ENCODE measurements around the gene ETV1. TPM values are rescaled to one million over a fixed set of nuclear protein-coding genes. Genes with fewer than 3 reads are reported as not detected.

The ETV1 gene
- total and polyA plus RNA-seq, 4 experiments from 2014 or later = 0.47 TPM; not detected in 3

- H3K9me3 Mint-ChIP-seq = no peaks in the 10 kb centered on the region
- H3K27ac Mint-ChIP-seq = no peak overlapping the region
- Histone ChIP-seq H3K9me3 (ENCODE audit: control insufficient read depth in 1 of 2, low read length in 2 of 2) (no peaks in the 10 kb centered on the region), H3K4me1 (ENCODE audit: insufficient read depth, low read length) (no peaks in the 10 kb centered on the region), H3K36me3 (ENCODE audit: insufficient read depth, low read length) (no peaks in the 10 kb centered on the region), H3K4me3 (ENCODE audit: low read length in 2 of 2) (no peak overlapping the region), H3K27me3 (ENCODE audit: insufficient read depth, low read length) (no peaks in the 10 kb centered on the region), H3K27ac (ENCODE audit: low read depth, low read length) (no peak overlapping the region)
- H3K36me3 Mint-ChIP-seq = no peaks in the 10 kb centered on the region
- POLR2A ChIA-PET (ENCODE audit: partially characterized antibody) = no interaction called here
- intact Hi-C loops (cut with micrococcal nuclease) = no loop called here
- peaks cover 11 to 24% (median 16%) of the 10 kb centered on the region in 4 donors for H3K4me1 Mint-ChIP-seq
- H3K27me3 Mint-ChIP-seq = peaks cover 0 to 1% of the 10 kb centered on the region in 2 donors
- DNase-seq = no peak
- CTCF ChIA-PET (ENCODE audit: partially characterized antibody) = no interaction called here
- no peak overlapping the region for H3K4me3 Mint-ChIP-seq
These were observed 87.9 kb downstream of the ETV1 start for GRCh38 chr7:13901577-13901976.

- DNase-seq = no peak
These were observed 90.4 kb downstream of the ETV1 start for GRCh38 chr7:13898957-13899670.

GRCh38 chr7:13897819-13898218, 91.6 kb downstream of the ETV1 start:
- Mint-ChIP-seq H3K27ac (no peak overlapping the region), H3K36me3 (no peaks in the 10 kb centered on the region), H3K27me3 (peaks cover 0 to 1% of the 10 kb centered on the region in 2 donors), H3K9me3 (peaks cover 0 to 4% (median 0%) of the 10 kb centered on the region in 8 donors), H3K4me3 (no peak overlapping the region), H3K4me1 (peaks cover 3 to 6% (median 4%) of the 10 kb centered on the region in 4 donors)
- Histone ChIP-seq H3K4me1 (ENCODE audit: insufficient read depth, low read length) (no peaks in the 10 kb centered on the region), H3K36me3 (ENCODE audit: insufficient read depth, low read length) (no peaks in the 10 kb centered on the region), H3K4me3 (ENCODE audit: low read length in 2 of 2) (no peak overlapping the region), H3K9me3 (ENCODE audit: control insufficient read depth in 1 of 2, low read length in 2 of 2) (no peaks in the 10 kb centered on the region), H3K27ac (ENCODE audit: low read depth, low read length) (no peak overlapping the region), H3K27me3 (ENCODE audit: insufficient read depth, low read length) (no peaks in the 10 kb centered on the region)
- ChIA-PET CTCF (ENCODE audit: partially characterized antibody) (no interaction called here), POLR2A (ENCODE audit: partially characterized antibody) (no interaction called here)
- DNase-seq = no peak
- intact Hi-C loops (cut with micrococcal nuclease) = no loop called here

More at GRCh38 chr7:13898957-13899670, 90.4 kb downstream of the ETV1 start:
- Mint-ChIP-seq H3K4me1 (peaks cover 4 to 5% (median 5%) of the 10 kb centered on the region in 4 donors), H3K4me3 (no peak overlapping the region), H3K36me3 (no peaks in the 10 kb centered on the region), H3K9me3 (peaks cover 0 to 4% (median 0%) of the 10 kb centered on the region in 8 donors), H3K27me3 (peaks cover 0 to 1% of the 10 kb centered on the region in 2 donors), H3K27ac (no peak overlapping the region)
- no peaks in the 10 kb centered on the region for H3K4me1 ChIP-seq (ENCODE audit: insufficient read depth, low read length)
- no peak overlapping the region for H3K27ac ChIP-seq (ENCODE audit: low read depth, low read length)
- no peak overlapping the region for H3K4me3 ChIP-seq (ENCODE audit: low read length in 2 of 2)
- intact Hi-C loops (cut with micrococcal nuclease) = no loop called here
- H3K9me3 ChIP-seq (ENCODE audit: control insufficient read depth in 1 of 2, low read length in 2 of 2) = no peaks in the 10 kb centered on the region
- POLR2A ChIA-PET (ENCODE audit: partially characterized antibody) = interaction anchor here (0.5 to 1.2 kb wide), 2 partner anchors 10 to 198 kb away, joined by 3 read pairs; no protein-coding TSS in a partner anchor
- no peaks in the 10 kb centered on the region for H3K36me3 ChIP-seq (ENCODE audit: insufficient read depth, low read length)
- H3K27me3 ChIP-seq (ENCODE audit: insufficient read depth, low read length) = no peaks in the 10 kb centered on the region
- CTCF ChIA-PET (ENCODE audit: partially characterized antibody) = interaction anchor here (1.0 kb wide), 1 partner anchor 10 kb away, joined by 4 read pairs; no protein-coding TSS in a partner anchor

- Mint-ChIP-seq H3K27ac (no peak overlapping the region), H3K36me3 (no peaks in the 10 kb centered on the region), H3K4me1 (peaks cover 3 to 6% (median 4%) of the 10 kb centered on the region in 4 donors), H3K4me3 (no peak overlapping the region), H3K9me3 (peaks cover 0 to 4% (median 0%) of the 10 kb centered on the region in 8 donors), H3K27me3 (peaks cover 0 to 1% of the 10 kb centered on the region in 2 donors)
- Histone ChIP-seq H3K4me1 (ENCODE audit: insufficient read depth, low read length) (no peaks in the 10 kb centered on the region), H3K27me3 (ENCODE audit: insufficient read depth, low read length) (no peaks in the 10 kb centered on the region), H3K4me3 (ENCODE audit: low read length in 2 of 2) (no peak overlapping the region), H3K36me3 (ENCODE audit: insufficient read depth, low read length) (no peaks in the 10 kb centered on the region), H3K27ac (ENCODE audit: low read depth, low read length) (no peak overlapping the region), H3K9me3 (ENCODE audit: control insufficient read depth in 1 of 2, low read length in 2 of 2) (no peaks in the 10 kb centered on the region)
- ChIA-PET CTCF (ENCODE audit: partially characterized antibody) (no interaction called here), POLR2A (ENCODE audit: partially characterized antibody) (no interaction called here)
- DNase-seq = no peak
- intact Hi-C loops (cut with micrococcal nuclease) = no loop called here
These were observed 94.5 kb downstream of the ETV1 start for GRCh38 chr7:13894954-13895353.

- ChIA-PET CTCF (ENCODE audit: partially characterized antibody) (no interaction called here), POLR2A (ENCODE audit: partially characterized antibody) (no interaction called here)
- Mint-ChIP-seq H3K4me1 (peaks cover 3 to 6% (median 4%) of the 10 kb centered on the region in 4 donors), H3K36me3 (no peaks in the 10 kb centered on the region), H3K9me3 (peaks cover 0 to 4% (median 0%) of the 10 kb centered on the region in 8 donors), H3K27me3 (peaks cover 0 to 1% of the 10 kb centered on the region in 2 donors), H3K27ac (no peak overlapping the region), H3K4me3 (no peak overlapping the region)
- H3K4me3 ChIP-seq (ENCODE audit: low read length in 2 of 2) = no peak overlapping the region
- no peaks in the 10 kb centered on the region for H3K27me3 ChIP-seq (ENCODE audit: insufficient read depth, low read length)
- intact Hi-C loops (cut with micrococcal nuclease) = no loop called here
- H3K27ac ChIP-seq (ENCODE audit: low read depth, low read length) = no peak overlapping the region
- no peaks in the 10 kb centered on the region for H3K9me3 ChIP-seq (ENCODE audit: control insufficient read depth in 1 of 2, low read length in 2 of 2)
- no peaks in the 10 kb centered on the region for H3K4me1 ChIP-seq (ENCODE audit: insufficient read depth, low read length)
- no peak for DNase-seq
- no peaks in the 10 kb centered on the region for H3K36me3 ChIP-seq (ENCODE audit: insufficient read depth, low read length)
These were observed 95.1 kb downstream of the ETV1 start for GRCh38 chr7:13894377-13894776.

- Histone ChIP-seq H3K27ac (ENCODE audit: low read depth, low read length) (no peak overlapping the region), H3K9me3 (ENCODE audit: control insufficient read depth in 1 of 2, low read length in 2 of 2) (no peaks in the 10 kb centered on the region), H3K4me1 (ENCODE audit: insufficient read depth, low read length) (no peaks in the 10 kb centered on the region), H3K4me3 (ENCODE audit: low read length in 2 of 2) (no peak overlapping the region), H3K27me3 (ENCODE audit: insufficient read depth, low read length) (no peaks in the 10 kb centered on the region), H3K36me3 (ENCODE audit: insufficient read depth, low read length) (no peaks in the 10 kb centered on the region)
- no peak for DNase-seq
- POLR2A ChIA-PET (ENCODE audit: partially characterized antibody) = no interaction called here
- peaks cover 0 to 2% of the 10 kb centered on the region in 2 donors for H3K27me3 Mint-ChIP-seq
- no peak overlapping the region for H3K4me3 Mint-ChIP-seq
- H3K36me3 Mint-ChIP-seq = no peaks in the 10 kb centered on the region
- CTCF ChIA-PET (ENCODE audit: partially characterized antibody) = no interaction called here
- peaks cover 0 to 1% (median under 1%) of the 10 kb centered on the region in 4 donors for H3K4me1 Mint-ChIP-seq
- H3K9me3 Mint-ChIP-seq = peaks cover 0 to 2% (median 0%) of the 10 kb centered on the region in 8 donors
- no peak overlapping the region for H3K27ac Mint-ChIP-seq
- intact Hi-C loops (cut with micrococcal nuclease) = no loop called here
These were observed 98.7 kb downstream of the ETV1 start for GRCh38 chr7:13890793-13891192.

- peaks cover 0 to 2% of the 10 kb centered on the region in 2 donors for H3K27me3 Mint-ChIP-seq
- no peaks in the 10 kb centered on the region for H3K36me3 Mint-ChIP-seq
- Histone ChIP-seq H3K27ac (ENCODE audit: low read depth, low read length) (no peak overlapping the region), H3K4me3 (ENCODE audit: low read length in 2 of 2) (no peak overlapping the region), H3K27me3 (ENCODE audit: insufficient read depth, low read length) (no peaks in the 10 kb centered on the region), H3K9me3 (ENCODE audit: control insufficient read depth in 1 of 2, low read length in 2 of 2) (no peaks in the 10 kb centered on the region), H3K4me1 (ENCODE audit: insufficient read depth, low read length) (no peaks in the 10 kb centered on the region), H3K36me3 (ENCODE audit: insufficient read depth, low read length) (no peaks in the 10 kb centered on the region)
- no peaks in the 10 kb centered on the region for H3K4me1 Mint-ChIP-seq
- CTCF ChIA-PET (ENCODE audit: partially characterized antibody) = no interaction called here
- POLR2A ChIA-PET (ENCODE audit: partially characterized antibody) = no interaction called here
- intact Hi-C loops (cut with micrococcal nuclease) = no loop called here
- H3K27ac Mint-ChIP-seq = no peak overlapping the region
- no peak for DNase-seq
- H3K4me3 Mint-ChIP-seq = no peak overlapping the region
- peaks cover 0 to 2% (median 0%) of the 10 kb centered on the region in 8 donors for H3K9me3 Mint-ChIP-seq
These were observed 103.1 kb downstream of the ETV1 start for GRCh38 chr7:13886356-13886755.
